ENCODE data around the gene SDK2. TPM values are rescaled to one million over a fixed set of nuclear protein-coding genes. Genes with fewer than 3 reads are reported as not detected.

The SDK2 gene
- total and polyA plus RNA-seq, 2 of the 8 experiments (the other 6 are each of a cell fraction or from before 2014, with no cell fraction given), result 3.9 to 4.1 TPM

GRCh38 chr17:73325527-73325842 is 318.8 kb downstream of the SDK2 start (continued):
- no peak for TF ChIP-seq CHD7 (IDR thresholded peaks at IDR 0.05; ENCODE audit: insufficient replicate concordance, low read length)
